IPS DF 4.7 (cell line): ENCODE measurements around the gene NEUROD6.

ENCODE experiments used
- DNase-seq: peaks from one replicate; pipeline ENCODE4 v3.0.0-alpha.2; 2013; ENCODE audit warnings: low spot score; ENCODE audit errors: extremely low read depth

NEUROD6 gene

GRCh38 chr7:31335161-31335856 lies 5.2 kb downstream of the NEUROD6 start:
- no peak for DNase-seq

GRCh38 chr7:31333291-31333690 lies 7.2 kb downstream of the NEUROD6 start:
- DNase-seq, result no peak

DNA sequence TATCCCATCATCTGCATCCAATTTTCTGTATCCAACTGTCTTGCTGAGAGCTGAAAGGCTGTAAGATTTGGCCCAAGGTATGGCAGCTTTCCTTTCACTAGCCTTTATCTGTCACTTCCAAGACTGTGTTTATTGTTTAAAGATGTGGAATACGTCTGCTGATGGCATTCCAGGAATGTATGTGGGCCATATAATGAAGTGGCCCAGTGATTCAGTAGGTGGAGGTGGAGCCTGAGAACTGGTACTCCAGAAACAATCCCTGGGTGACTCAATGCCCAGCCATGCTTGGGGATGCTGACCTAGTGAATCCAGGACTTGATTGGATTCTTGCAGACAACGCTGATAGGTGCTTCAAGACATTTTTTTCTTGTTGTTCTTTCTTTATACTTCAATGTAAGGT lies 13.5 kb downstream of the NEUROD6 start:
- DNase-seq, result peak; percentile 7

DNA sequence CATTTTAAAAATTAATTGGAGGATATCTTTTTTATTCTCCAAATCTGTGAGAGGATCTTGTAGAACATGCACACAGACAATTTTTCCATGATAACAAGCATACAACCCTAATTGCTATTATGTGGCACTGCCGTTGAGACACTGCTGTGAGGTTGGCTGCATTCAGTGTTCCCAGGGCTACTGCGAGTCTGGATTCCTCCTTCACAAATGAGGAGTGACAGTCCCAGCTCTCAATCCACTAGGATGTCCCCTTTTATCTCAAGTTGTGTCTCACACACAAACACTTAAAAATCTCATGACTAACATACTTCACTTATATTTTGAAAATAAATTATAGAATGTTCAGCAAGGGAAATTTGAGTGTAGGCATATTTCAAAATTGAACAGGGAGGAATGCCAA lies 14.1 kb downstream of the NEUROD6 start:
- DNase-seq, result no peak

GRCh38 chr7:31323101-31323500 lies 17.4 kb downstream of the NEUROD6 start:
- no peak for DNase-seq

- DNase-seq, result no peak
Observed at GRCh38 chr7:31320675-31321074, 19.9 kb downstream of the NEUROD6 start.

DNA sequence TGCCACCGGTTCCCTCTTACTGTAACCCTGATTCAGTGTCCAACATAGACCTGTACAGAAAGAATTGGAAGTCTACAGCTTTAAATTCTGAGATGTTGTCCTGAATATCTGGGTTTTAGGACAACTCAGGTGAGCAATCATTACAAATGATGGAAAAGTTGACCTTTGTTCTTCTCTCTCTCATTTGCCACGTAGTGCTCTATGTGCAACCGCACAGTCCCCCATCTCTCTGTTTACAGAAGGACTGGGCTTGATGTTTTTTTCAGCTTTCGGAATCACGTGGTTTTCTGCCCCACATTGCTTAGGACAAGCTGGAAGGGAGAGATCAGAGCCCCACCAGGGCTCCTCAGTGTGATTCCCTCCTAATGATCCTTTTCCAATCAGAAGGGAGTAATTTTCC lies 22.2 kb downstream of the NEUROD6 start:
- DNase-seq, result no peak

DNA sequence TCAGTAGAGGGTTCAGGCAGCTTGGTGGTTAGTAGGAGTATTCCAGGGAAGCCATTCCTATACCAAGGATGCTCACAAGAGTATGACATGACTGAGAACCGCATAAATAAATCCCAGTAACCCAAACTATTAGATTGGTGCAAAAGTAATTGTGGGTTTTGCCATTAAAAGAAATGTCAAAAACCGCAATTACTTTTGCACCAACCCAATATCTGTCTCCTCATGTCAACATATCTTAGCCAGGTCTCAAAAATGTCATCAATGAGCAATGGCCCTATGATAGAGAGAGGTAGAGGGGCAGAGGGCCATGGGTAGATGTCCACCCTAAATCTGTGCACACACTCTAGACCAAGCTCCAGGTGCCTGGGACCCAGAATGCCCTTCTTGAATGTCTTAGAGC lies 23.6 kb downstream of the NEUROD6 start:
- DNase-seq, result no peak

DNA sequence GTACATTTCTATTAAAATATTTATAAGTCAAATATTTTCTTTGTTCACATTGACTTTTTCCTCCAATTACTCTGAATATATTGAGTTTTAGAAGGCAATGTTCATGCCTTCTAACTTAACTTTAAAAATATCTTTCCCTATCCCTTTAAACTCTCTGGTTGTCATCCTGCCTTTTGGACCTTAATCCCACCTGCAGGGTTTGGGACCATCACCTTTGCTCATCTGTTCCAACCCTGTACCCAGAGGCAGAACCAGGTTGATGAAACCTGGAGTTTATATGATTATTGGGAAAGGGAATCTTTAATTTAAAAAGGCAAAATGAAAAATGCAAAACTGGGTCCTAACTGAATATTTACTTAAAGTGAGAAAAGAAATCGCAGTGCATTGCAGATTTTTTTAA lies 24.8 kb downstream of the NEUROD6 start:
- DNase-seq, result no peak

DNA sequence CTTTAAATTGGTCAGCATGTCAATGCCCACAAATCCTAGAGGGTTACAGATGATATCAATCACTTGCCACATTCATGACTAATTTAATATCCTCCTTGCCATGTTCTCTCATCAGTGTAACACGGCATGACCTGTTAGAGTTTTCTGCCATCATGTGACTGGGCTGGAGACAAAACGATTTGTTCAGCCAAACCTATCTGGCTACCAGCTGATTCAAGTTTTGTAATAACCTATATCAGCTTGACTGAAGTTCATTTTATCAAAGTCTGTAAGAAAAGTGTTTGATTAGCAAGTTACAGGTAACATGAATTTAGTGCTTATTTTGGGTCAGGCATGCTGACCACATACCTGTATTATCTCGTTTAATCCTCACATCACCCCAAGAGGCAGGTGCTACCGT lies 25.7 kb downstream of the NEUROD6 start:
- no peak for DNase-seq

DNA sequence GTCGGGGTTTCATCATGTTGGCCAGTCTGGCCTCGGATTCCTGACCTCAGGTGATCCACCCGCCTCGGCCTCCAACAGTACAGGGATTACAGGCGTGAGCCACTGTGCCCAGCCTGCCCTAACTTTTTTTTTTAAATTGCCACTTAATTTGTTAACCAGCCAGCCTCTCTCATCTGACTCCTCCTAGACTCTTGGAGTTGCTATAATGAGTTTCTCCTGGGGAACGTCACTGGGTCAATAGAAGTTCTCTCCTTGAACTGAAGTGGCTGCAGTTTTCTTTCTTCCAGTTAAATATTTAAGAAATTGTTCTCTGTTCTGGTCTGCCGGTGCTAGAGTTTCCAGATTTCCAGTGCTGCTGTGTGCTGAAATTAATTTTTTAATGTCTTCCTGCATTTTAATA lies 27.6 kb downstream of the NEUROD6 start:
- no peak for DNase-seq

- DNase-seq, result no peak
Observed at GRCh38 chr7:31311552-31311951, 29.0 kb downstream of the NEUROD6 start.

- no peak for DNase-seq
Observed at GRCh38 chr7:31310321-31310935, 30.1 kb downstream of the NEUROD6 start.

GRCh38 chr7:31309407-31309806 lies 31.1 kb downstream of the NEUROD6 start:
- no peak for DNase-seq

DNA sequence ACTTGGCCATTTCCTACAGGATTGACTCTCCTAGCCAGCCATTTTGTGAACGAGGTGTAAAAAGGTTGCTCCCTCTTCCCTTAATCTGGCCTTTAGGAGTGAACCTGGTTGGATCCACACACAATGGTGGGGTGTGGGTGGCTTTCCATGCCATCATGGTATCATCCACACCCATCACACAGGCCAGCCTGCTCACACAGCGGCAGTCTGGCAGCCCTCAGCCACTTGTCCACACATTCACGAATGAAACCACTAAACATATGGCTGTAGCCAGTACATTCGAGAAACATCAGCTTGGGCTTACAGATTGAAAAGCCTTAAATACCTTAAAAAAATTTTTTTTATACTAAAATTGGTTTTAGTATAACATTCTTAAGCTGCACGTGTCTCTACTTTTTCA lies 31.9 kb downstream of the NEUROD6 start:
- no peak for DNase-seq

GRCh38 chr7:31307972-31308371 lies 32.6 kb downstream of the NEUROD6 start:
- DNase-seq, result no peak

DNA sequence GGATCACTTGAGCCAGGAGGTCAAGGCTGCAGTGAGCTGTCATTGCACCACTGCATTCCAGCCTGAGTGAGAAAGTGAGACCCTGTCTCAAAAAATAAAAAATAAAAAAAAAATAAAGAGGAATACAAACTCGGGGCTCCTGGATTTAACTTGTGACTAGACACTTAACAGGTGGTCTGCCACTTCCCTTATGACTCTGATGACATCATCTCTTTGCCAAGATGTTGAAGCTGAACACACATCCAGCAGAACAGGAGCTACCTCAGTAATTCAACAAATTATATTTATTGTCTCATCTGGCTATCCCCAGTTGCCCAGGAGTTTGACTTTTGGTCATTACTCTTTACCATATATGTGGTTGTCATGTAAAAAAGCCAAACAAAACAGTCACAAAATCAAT lies 35.3 kb downstream of the NEUROD6 start:
- no peak for DNase-seq

DNA sequence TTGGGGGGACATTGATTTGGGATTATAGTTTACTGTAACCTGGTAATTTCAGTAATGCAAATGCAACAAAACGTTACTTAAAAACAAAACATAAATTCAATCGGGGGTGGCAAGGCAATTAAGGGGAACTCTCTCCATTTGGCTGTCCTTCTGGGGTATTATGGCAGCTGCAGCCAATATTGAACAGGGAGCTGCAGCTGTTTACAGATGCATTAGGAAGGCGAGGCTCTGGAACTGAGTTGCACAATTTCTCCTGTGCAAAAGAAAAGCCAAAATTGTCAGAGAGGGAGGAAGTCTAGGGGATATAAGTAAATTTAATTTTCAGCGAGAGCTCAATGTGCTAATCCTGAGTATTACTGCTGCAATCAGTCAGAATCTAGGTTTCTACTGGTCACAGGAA lies 36.1 kb downstream of the NEUROD6 start:
- no peak for DNase-seq

DNA sequence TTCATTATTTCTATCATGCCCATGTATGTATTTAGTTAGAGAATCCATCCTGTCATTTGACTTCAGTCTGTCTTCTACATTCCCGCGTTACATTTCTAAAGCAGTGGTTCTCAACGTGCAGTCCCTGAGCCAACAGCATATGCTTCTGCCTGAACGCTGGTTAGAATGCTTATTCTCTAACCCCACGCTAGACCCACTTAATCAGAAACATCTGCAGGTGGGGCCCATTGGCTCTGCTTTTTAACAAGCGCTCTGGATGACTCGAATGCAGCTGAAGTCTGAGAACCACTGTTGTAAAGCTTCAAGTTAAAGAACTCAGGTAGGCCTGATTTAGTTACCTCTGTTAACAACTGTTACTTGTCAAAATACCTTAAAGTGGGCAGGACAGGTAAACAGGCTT lies 38.2 kb downstream of the NEUROD6 start:
- DNase-seq, result no peak

GRCh38 chr7:31299336-31299735 lies 41.2 kb downstream of the NEUROD6 start:
- DNase-seq, result no peak

- no peak for DNase-seq
Observed at GRCh38 chr7:31290601-31291000, 49.9 kb downstream of the NEUROD6 start.
